IPS-NIHi11 (cell line): Measurements from ENCODE around the gene SNX32.

Experiments
- DNase-seq: peaks from one replicate; pipeline ENCODE4 v3.0.0; 2012; ENCODE audit warnings: mixed read lengths, low spot score

SNX32 gene

GRCh38 chr11:65833297-65834030, at the start of gene SNX32:
SNX32 (plus strand) TSS chr11:65833963; CDS start chr11:65834066, 103 bp downstream.
- DNase-seq: peak; percentile 97

- DNase-seq: no peak
Measured at GRCh38 chr11:65785319-65786007, 48.3 kb upstream of the SNX32 start.

- DNase-seq: peak; percentile 49
Measured at GRCh38 chr11:65786008-65786785, 47.6 kb upstream of the SNX32 start.

- DNase-seq: peak; percentile 90
Measured at GRCh38 chr11:65786786-65787636, 46.8 kb upstream of the SNX32 start, which contains the start of gene OVOL1. OVOL1 (plus strand) TSS chr11:65787063; CDS start chr11:65787374, 311 bp downstream.

GRCh38 chr11:65787649-65788622, 45.8 kb upstream of the SNX32 start:
- DNase-seq: peak; percentile 86

GRCh38 chr11:65788821-65789220, 44.9 kb upstream of the SNX32 start:
- no peak for DNase-seq

- no peak for DNase-seq
Measured at GRCh38 chr11:65789230-65790103, 44.3 kb upstream of the SNX32 start.

- DNase-seq: no peak
Measured at GRCh38 chr11:65790104-65790901, 43.5 kb upstream of the SNX32 start.

- DNase-seq: no peak
Measured at GRCh38 chr11:65790902-65791650, 42.7 kb upstream of the SNX32 start.

GRCh38 chr11:65791719-65792213, 42.0 kb upstream of the SNX32 start:
- DNase-seq: no peak

- DNase-seq: no peak
Measured at GRCh38 chr11:65792456-65792855, 41.3 kb upstream of the SNX32 start.

GRCh38 chr11:65793144-65793581, 40.6 kb upstream of the SNX32 start:
- DNase-seq: peak; percentile 70

GRCh38 chr11:65793625-65794400, 40.0 kb upstream of the SNX32 start:
- no peak for DNase-seq

GRCh38 chr11:65794570-65795510, 38.9 kb upstream of the SNX32 start:
- DNase-seq: no peak

GRCh38 chr11:65796726-65797601, 36.8 kb upstream of the SNX32 start:
- peak; percentile 54 for DNase-seq
